KG1 (cell line): ENCODE measurements around the gene BIN1.

Experiments used
- DNase-seq: peaks from one replicate; lab custom pipeline; 2025; lab: John Stamatoyannopoulos, UW

Gene BIN1

GRCh38 chr2:127020536-127020935 is 86.4 kb downstream of the BIN1 start:
- DNase-seq, result no peak

GRCh38 chr2:127017548-127017947 is 89.4 kb downstream of the BIN1 start:
- no peak for DNase-seq

GRCh38 chr2:127016329-127016728 is 90.6 kb downstream of the BIN1 start:
- DNase-seq, result no peak

GRCh38 chr2:127015106-127015910 is 91.6 kb downstream of the BIN1 start:
- no peak for DNase-seq

- DNase-seq, result no peak
Measured at GRCh38 chr2:127014630-127015029, 92.3 kb downstream of the BIN1 start.

GRCh38 chr2:127014224-127014623 is 92.7 kb downstream of the BIN1 start:
- DNase-seq, result no peak

GRCh38 chr2:127012868-127013267 is 94.1 kb downstream of the BIN1 start:
- DNase-seq, result no peak

- no peak for DNase-seq
Measured at GRCh38 chr2:127012215-127012614, 94.7 kb downstream of the BIN1 start.

- no peak for DNase-seq
Measured at GRCh38 chr2:127011796-127012195, 95.2 kb downstream of the BIN1 start.

- DNase-seq, result no peak
Measured at GRCh38 chr2:127011231-127011661, 95.7 kb downstream of the BIN1 start.

- DNase-seq, result no peak
Measured at GRCh38 chr2:127008265-127009015, 98.5 kb downstream of the BIN1 start.

GRCh38 chr2:127007652-127008051 is 99.3 kb downstream of the BIN1 start:
- DNase-seq, result no peak

- no peak for DNase-seq
Measured at GRCh38 chr2:127006962-127007361, 100.0 kb downstream of the BIN1 start.

- no peak for DNase-seq
Measured at GRCh38 chr2:127004893-127005600, 101.9 kb downstream of the BIN1 start.

GRCh38 chr2:127003070-127003800 is 103.7 kb downstream of the BIN1 start:
- DNase-seq, result no peak

GRCh38 chr2:127001751-127002150 is 105.2 kb downstream of the BIN1 start:
- no peak for DNase-seq

GRCh38 chr2:127000937-127001336 is 106.0 kb downstream of the BIN1 start:
- DNase-seq, result no peak

GRCh38 chr2:127000194-127000593 is 106.8 kb downstream of the BIN1 start:
- no peak for DNase-seq

- no peak for DNase-seq
Measured at GRCh38 chr2:126999106-126999756, 107.7 kb downstream of the BIN1 start.

- DNase-seq, result no peak
Measured at GRCh38 chr2:126998486-126998885, 108.5 kb downstream of the BIN1 start.
